ENCODE results near the gene WIPI1. TPM values are rescaled to one million over a fixed set of nuclear protein-coding genes. Genes with fewer than 3 reads are reported as not detected.

Gene WIPI1
- total and polyA plus RNA-seq, 2 of the 13 experiments (the other 11 are each of a cell fraction or from before 2014, with no cell fraction given) = 29.4 to 141 TPM

GRCh38 chr17:68437979-68438822 is 19.1 kb downstream of the WIPI1 start (continued):
- TF ChIP-seq, protein P1, sequence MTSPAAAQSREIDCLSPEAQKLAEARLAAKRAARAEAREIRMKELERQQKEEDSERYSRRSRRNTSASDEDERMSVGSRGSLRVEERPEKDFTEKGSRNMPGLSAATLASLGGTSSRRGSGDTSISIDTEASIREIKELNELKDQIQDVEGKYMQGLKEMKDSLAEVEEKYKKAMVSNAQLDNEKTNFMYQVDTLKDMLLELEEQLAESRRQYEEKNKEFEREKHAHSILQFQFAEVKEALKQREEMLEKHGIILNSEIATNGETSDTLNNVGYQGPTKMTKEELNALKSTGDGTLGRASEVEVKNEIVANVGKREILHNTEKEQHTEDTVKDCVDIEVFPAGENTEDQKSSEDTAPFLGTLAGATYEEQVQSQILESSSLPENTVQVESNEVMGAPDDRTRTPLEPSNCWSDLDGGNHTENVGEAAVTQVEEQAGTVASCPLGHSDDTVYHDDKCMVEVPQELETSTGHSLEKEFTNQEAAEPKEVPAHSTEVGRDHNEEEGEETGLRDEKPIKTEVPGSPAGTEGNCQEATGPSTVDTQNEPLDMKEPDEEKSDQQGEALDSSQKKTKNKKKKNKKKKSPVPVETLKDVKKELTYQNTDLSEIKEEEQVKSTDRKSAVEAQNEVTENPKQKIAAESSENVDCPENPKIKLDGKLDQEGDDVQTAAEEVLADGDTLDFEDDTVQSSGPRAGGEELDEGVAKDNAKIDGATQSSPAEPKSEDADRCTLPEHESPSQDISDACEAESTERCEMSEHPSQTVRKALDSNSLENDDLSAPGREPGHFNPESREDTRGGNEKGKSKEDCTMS (CRISPR knock-in tag; conservative IDR thresholded peaks at IDR 0.05) = no peak
- TF ChIP-seq CBX2 (IDR thresholded peaks at IDR 0.05; ENCODE audit: low read depth, low read length) (no peak), CBX2 (CRISPR knock-in tag; IDR thresholded peaks at IDR 0.05; ENCODE audit: low read depth) (no peak), MTF2 (CRISPR knock-in tag; IDR thresholded peaks at IDR 0.05; ENCODE audit: borderline replicate concordance) (no peak), ZNF256 (CRISPR knock-in tag; conservative IDR thresholded peaks at IDR 0.05) (no peak), GABPB1 (CRISPR knock-in tag; IDR thresholded peaks at IDR 0.05) (peak; percentile 71), ZFP62 (CRISPR knock-in tag; IDR thresholded peaks at IDR 0.05) (no peak), YEATS2 (CRISPR knock-in tag; IDR thresholded peaks at IDR 0.05; ENCODE audit: borderline replicate concordance) (no peak), SMC3 (IDR thresholded peaks at IDR 0.05; ENCODE audit: low read length) (no peak), JUNB (CRISPR knock-in tag; IDR thresholded peaks at IDR 0.05; ENCODE audit: borderline replicate concordance) (no peak), REPIN1 (CRISPR knock-in tag; IDR thresholded peaks at IDR 0.05; ENCODE audit: borderline replicate concordance, low read depth) (no peak), ZNF777 (CRISPR knock-in tag; IDR thresholded peaks at IDR 0.05) (no peak), ARHGAP35 (CRISPR knock-in tag; IDR thresholded peaks at IDR 0.05; ENCODE audit: borderline replicate concordance) (no peak), TBL1XR1 (IDR thresholded peaks at IDR 0.05; ENCODE audit: borderline replicate concordance, low read length, partially characterized antibody) (no peak), ZNF713 (CRISPR knock-in tag; IDR thresholded peaks at IDR 0.05) (no peak), ZNF354B (CRISPR knock-in tag; IDR thresholded peaks at IDR 0.05) (no peak), NFE2L1 (CRISPR knock-in tag; IDR thresholded peaks at IDR 0.05; ENCODE audit: borderline replicate concordance) (no peak), ZNF547 (CRISPR knock-in tag; IDR thresholded peaks at IDR 0.05) (no peak), ZNF557 (CRISPR knock-in tag; IDR thresholded peaks at IDR 0.05) (no peak), FOXM1 (CRISPR knock-in tag; IDR thresholded peaks at IDR 0.05) (no peak), HDAC2 (CRISPR knock-in tag; IDR thresholded peaks at IDR 0.05) (peak; percentile 90)
- TF ChIP-seq, protein P2, sequence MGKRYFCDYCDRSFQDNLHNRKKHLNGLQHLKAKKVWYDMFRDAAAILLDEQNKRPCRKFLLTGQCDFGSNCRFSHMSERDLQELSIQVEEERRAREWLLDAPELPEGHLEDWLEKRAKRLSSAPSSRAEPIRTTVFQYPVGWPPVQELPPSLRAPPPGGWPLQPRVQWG (CRISPR knock-in tag; IDR thresholded peaks at IDR 0.05; ENCODE audit: borderline replicate concordance, low read depth) = no peak
- TF ChIP-seq, protein P3, sequence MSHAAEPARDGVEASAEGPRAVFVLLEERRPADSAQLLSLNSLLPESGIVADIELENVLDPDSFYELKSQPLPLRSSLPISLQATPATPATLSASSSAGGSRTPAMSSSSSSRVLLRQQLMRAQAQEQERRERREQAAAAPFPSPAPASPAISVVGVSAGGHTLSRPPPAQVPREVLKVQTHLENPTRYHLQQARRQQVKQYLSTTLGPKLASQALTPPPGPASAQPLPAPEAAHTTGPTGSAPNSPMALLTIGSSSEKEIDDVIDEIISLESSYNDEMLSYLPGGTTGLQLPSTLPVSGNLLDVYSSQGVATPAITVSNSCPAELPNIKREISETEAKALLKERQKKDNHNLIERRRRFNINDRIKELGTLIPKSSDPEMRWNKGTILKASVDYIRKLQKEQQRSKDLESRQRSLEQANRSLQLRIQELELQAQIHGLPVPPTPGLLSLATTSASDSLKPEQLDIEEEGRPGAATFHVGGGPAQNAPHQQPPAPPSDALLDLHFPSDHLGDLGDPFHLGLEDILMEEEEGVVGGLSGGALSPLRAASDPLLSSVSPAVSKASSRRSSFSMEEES (CRISPR knock-in tag; IDR thresholded peaks at IDR 0.05) = peak; percentile 50; the same call in 1 of the 2 replicates
- TF ChIP-seq, protein P4, sequence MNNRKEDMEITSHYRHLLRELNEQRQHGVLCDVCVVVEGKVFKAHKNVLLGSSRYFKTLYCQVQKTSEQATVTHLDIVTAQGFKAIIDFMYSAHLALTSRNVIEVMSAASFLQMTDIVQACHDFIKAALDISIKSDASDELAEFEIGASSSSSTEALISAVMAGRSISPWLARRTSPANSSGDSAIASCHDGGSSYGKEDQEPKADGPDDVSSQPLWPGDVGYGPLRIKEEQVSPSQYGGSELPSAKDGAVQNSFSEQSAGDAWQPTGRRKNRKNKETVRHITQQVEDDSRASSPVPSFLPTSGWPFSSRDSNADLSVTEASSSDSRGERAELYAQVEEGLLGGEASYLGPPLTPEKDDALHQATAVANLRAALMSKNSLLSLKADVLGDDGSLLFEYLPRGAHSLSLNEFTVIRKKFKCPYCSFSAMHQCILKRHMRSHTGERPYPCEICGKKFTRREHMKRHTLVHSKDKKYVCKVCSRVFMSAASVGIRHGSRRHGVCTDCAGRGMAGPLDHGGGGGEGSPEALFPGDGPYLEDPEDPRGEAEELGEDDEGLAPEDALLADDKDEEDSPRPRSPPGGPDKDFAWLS (CRISPR knock-in tag; IDR thresholded peaks at IDR 0.05; ENCODE audit: borderline replicate concordance) = no peak

All from HepG2 (cell line).